Measurements from ENCODE around the gene PLCH2.

PLCH2 gene

DNA sequence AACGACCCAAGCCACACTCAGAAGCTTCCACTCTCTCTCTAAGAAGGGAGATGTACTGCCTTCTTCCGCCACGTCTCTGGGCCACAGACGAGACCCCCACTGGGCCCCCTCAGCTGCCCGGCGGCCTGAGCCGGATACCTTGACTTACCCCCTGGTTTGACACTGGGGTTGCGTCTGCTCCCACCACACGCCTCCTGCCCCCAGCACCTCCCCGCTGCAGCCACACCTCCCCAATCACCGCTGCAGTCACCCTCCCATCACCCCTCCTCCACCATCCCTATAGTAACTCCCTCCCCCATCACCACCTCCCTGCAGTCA, 39.6 kb downstream of the PLCH2 start:
- DNase-seq (ENCODE audit: low read depth): no peak

DNA sequence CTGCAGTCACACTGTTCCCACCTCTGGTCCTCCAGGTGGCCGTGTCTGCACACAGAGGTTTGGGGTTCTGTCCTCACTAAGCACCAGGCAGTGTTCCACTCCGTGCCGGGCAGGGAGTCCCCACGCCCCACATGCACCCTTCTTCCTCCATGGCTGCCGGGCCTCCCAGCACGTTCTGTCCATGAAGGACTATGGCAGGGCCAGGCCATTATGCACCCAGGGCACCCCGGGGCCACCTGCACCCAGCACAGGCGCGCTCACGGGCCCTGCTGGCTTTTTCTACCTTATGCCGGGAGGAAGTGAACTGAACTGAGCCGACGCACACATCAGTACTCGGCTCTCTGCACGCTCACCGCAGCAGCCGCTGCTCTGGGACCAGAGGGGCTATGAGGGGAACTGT, 40.0 kb downstream of the PLCH2 start:
- DNase-seq (ENCODE audit: low read depth): no peak

DNA sequence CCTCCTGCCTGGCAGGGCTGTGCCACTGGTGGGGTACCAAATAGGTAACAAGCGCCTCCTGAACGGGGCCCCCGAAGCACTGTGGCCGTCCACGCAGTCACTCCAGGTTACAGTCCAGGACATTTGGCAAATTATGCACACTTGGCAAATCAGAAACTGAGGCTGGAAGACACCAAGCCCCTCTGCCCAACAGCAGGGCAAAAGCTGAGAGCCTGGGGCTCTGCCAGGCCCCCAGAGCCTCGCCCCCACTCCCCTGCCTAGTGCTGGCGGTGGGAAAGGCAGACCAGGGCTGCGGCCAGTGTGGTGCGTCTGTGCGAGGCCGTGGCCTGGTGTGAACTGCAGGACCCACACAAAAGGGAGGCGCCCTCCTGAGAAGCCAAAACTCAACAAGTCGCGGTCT, 40.9 kb downstream of the PLCH2 start:
- DNase-seq (ENCODE audit: low read depth): no peak

DNA sequence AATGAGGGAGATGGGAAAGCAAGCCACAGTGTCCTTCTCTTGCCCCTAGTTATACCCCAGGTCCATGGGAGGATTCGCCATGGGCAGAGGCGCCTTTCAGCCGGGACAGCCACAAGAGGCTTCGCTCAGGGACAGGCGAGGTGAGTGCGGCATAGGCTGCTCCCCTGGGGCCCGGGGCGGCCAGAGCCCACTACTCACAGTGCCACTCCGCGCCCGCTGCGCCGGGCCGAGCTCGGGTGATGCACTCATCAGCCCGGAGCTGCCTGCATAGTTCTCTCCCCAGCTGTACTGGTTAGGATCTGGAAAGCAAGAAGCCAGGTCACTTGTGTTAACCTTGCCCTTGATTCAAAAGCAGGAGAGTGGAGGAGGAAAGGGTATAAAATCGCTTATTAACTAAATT, 41.9 kb downstream of the PLCH2 start:
- no peak for DNase-seq (ENCODE audit: low read depth)

DNA sequence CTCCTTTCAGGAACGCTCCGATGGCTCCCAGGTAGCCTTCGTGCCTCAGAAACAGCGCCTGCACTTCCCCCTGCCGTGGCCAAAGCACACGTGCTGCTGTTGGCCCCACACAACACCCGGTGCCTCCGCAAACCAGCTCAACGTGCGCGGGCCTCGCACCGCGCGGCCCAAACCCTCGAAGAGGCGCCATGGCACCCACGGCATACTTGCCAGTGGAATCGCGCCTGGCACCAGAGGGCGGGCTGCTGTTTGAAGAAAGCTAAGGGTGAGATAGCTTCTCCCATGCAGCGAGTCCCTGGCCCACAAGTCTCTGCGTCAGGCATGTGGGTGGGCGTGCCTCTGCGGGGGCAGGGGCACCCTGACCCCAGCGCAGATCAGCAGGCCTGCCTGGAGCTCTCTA, 42.4 kb downstream of the PLCH2 start:
- DNase-seq (ENCODE audit: low read depth): no peak

DNA sequence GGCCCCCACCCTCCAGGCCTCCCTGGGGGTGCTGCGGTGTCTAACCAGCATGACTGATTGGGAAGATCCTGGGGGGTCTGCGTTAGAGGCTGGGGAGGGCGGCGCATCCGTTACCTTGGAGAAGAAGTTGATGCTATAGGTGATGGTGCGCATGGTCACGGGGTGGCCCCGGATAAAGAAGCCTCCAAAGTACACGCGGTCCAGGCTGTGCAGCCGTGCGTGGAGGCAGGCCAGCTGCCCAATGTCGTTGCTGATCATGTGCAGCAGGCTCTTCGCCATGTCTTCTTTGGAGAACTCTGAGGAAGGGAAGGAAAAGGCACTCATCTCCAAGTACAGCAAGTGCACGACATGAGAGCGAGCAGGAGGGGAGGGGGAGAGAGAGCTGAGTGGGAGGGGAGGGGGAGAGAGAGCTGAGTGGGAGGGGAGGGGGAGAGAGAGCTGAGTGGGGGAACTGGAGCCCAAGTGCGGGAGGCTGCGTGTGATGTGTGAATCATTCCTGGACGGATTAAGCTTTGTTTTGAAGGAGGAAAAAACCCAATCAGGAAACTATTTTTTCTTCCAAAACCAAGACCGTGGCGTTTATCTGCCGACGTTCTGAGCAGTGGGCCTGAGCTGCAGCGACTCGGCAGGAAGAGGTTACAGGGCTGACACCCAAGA, 43.1 kb downstream of the PLCH2 start:
- no peak for DNase-seq (ENCODE audit: low read depth)

DNA sequence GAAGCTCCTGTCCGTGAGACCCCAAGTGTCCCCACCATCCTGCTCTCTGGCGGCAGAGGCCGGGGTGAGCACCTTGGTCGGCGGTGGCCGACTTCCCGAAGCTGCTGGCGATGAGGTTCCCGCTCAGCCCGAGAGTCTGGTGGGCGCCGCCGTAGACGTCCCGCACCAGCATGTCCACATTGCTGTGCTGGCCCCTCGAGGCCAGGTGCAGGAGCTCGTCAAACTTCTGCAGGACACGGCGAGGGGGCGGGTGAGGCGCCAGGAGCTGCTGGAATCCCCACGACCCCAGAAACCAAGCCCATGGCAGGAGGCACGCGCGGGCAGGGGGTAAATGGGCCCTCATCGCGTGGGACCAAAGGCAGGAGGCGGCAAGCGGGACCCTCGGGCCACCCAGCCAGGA, 43.6 kb downstream of the PLCH2 start:
- DNase-seq (ENCODE audit: low read depth): no peak

DNA sequence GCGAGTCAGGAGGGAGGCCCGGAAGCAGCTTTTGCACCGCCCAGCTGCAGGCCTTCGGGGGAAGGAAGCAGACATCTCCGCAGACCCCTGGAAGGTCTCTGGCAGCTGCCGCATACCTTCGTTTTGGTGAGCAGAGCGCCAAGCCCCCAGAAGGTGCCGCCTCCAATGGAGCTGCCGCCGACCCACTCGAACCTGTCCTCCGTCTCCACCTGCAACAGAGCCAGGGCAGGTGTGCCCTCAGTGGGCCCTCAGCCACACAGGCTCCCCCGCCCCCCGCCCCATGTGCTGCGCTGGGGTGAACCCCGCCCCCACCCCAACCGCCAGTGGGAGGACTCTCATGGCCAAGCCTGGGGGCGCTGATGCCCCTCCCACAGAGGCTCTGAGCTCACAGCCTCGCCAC, 44.1 kb downstream of the PLCH2 start:
- no peak for DNase-seq (ENCODE audit: low read depth)

DNA sequence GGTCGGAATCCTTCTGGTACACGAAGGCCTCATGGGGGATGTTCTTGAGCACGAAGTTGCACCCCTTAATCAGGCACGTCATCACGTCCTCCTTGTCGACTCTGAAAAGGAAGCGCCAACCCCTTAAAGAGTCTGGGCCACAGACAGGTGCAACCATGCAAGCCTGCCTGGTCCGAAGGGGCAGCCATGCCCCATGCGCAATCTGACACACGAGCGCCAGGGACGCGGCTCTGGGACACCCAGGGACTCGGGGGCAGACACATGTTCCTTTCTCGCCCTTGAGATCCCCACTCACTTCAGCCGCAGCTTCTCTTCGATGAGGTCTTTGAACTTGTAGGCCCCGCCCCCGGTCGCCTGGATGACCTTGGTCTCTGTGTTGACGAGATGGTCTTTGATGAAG, 44.7 kb downstream of the PLCH2 start:
- DNase-seq (ENCODE audit: low read depth): no peak

DNA sequence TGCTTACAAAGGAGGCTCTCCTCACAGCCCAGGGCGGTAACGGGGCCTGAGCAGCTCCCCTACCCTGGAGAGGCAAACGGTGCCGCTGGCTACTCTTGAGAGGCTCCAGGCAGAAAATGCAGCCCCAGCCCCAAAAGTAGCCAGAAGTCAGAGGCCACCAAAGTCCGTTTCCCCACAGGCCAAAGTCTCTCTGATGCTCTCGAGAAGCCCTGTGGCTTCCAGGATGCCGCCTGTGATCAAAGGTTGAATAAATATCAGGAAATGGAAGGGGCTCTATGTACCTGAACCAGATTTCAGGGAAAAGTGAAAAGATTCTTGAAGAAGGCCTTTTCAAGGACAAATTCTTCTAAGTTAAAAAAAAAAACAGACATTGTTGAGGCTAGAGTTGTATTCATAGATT, 46.1 kb downstream of the PLCH2 start:
- no peak for DNase-seq (ENCODE audit: low read depth)

DNA sequence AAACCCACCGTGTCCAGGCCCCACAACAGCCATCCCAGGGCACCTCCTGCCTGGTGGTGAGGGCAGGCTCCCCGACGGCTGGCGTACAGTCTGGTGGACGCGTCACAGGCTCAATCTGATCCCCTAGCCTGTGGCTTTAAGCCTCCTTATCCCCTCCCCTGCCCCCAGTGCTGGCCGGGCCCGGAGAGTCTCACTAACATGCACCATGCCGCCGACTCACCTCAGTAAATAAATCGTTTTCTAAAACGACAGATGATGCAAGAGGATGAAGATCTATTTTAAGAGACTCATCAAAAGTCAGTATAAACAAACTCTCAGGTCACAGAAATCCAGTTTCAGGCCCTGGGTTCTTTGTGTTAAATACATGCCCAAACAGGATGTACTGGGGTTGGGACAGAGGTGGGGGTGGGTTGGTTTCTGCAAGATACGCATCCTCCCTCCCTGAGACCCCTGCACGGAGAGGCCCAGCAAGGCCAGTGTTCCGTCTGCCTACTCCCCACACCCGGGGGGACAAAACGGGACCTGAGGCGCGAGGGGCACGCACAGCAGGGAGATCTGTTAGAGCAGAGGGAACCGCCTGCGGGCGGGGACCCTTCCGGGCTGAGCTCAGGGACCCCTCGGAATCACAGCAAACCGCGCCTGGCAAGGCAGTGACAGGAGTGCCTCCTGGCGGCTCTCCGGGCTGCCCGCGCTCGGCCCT, 47.3 kb downstream of the PLCH2 start:
- DNase-seq (ENCODE audit: low read depth): no peak

DNA sequence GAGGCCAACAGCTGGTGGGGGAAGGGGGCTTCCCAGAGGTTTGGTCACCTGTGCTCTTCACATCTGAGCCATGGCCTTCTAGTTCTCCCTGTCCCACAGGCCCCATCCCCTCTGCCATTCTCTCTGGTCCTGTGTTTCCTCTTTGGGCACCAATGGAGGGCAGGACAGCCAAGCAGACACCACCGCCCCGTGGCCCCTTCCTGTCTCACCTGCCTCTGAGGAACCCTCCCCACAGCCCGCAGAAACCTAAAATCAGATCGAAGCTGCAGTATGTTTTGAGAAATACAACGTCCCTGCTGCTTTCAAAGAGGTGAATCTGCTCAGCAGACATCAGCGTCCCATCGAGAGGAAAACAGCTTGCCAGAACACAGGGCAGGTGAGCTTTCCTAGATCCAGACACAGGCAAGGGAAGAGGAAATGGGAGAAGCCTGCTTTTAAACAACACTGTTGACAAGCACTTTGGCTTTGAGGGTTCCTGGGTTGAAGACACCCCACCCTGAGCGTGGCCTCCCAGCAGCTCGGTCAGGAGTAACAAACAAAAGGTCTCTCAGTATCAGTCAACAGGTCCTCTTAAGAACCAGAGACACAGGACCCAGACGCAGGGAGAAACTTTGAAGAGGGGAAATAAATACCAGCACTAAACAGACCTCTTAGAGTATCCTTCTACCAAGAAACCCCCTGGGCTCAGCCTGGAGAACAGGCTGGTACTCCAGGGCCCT, 48.0 kb downstream of the PLCH2 start:
- DNase-seq (ENCODE audit: low read depth): no peak

DNA sequence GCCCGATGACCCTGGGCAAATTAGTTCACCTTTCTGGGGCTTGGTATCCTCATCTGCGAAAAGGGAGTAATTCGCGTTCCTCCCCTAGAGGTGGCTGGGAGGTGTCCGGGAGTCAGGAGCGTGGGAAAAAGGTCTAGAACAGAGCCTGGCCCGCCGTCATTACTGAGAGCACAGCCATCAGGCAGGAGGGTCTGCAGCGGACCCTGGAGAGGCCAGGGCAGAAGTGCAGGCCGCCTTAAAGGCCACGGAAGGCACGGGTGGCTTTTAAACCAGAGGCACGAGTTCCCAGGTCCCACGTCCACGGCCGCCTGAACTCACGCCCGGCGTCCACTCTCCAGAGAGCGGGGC, 49.5 kb downstream of the PLCH2 start:
- DNase-seq (ENCODE audit: low read depth): no peak

DNA sequence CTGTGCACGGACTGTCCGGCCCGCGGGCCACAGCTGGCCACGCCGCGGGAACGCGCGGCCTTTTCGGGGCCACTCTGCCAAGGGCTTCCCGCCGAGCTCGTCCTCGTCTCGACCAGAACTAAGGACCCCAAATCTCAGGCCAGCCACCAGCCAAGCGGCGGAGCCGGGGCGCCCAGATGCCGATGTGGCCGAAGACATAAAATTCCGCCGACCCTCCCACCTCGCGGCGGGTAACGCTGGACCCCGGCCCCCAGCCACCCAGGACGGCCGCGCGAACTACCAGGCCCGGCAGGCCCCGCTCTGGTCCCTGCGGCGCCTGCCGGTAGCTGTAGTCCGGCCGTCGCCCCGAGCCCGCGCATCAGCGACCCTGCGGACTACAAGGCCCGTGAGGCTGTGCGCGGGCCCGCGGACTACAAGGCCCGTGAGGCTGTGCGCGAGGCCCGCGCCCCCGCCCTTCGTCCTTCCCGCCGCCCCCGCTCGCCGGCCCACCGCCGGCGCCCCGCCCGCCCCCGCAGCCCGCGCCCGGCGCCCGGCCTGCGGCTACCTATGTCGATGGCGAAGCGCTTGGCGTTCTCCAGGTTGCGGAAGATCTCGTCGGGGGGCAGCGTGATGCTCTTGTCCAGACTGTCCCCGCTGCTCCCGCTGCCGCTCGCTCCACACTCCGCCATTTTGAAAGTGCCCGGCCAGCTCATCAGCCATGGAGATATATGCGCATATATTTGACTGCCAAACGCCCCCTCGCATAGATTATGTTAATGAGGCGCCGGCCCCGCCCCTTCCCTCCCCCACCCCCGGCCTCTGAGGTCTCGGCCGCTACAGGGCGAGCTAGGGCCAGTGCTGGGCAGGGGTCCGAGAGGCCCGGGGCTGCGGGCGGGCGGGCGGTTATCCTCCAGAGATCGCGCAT, 50.1 kb downstream of the PLCH2 start, which contains the start of gene PANK4:
Gene PANK4, minus strand, starts transcription at position 677 of the 904 bp plus-strand sequence. Its CDS starts 9 bp downstream, at position 668.
- DNase-seq (ENCODE audit: low read depth): peak; percentile 80

DNA sequence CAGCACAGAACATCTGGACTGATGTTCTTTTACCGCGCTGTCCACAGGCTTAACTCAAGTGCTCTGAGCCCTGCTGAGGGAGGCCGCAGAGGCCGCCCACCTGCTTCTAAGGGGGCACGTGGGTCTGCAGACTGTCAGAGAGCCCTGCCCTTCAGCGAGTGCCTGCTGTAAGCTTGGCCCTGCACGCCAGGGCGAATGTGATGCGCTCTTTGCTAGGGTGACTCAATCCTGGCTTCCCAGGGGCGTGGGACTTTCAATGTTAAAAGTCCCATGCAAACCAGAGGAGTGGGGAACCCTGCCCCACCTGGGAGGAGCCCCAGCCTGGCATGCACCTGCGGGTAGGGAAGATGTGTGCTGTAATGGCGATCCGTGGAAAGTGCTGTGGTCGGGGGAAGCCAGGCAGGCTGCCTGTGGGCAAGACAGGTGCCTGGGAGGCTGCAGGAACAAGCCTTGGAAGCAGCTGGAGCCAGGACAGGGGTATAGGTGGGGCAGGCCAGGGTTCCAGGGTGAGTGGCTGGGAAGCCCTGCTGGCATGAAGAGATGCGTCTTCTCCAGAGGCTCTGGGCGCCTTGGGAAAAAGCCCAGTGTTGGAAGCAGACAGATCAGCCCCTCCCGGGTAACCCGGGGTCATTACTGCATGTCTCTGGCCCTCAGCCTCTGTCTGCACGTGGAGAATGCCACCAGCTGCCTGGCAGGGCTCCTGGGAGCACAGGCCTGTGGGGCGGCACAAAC, 50.9 kb downstream of the PLCH2 start:
- DNase-seq (ENCODE audit: low read depth): peak; percentile 12

DNA sequence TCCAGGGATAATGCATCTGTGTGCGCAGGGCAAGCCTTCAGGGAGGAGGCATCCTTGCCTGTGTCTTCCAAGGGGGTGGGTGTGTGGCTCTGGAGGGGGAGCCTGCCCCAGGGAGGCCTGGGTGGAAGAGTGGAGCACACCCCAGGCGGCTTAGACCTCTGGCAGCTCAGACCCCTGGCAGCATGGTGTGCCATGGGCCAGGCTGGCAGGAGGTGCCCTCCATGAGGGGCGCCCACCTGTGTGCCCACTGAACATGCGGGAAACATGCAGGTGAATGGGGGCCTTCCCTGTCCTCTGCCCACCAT, 51.4 kb downstream of the PLCH2 start:
- DNase-seq (ENCODE audit: low read depth): no peak

DNA sequence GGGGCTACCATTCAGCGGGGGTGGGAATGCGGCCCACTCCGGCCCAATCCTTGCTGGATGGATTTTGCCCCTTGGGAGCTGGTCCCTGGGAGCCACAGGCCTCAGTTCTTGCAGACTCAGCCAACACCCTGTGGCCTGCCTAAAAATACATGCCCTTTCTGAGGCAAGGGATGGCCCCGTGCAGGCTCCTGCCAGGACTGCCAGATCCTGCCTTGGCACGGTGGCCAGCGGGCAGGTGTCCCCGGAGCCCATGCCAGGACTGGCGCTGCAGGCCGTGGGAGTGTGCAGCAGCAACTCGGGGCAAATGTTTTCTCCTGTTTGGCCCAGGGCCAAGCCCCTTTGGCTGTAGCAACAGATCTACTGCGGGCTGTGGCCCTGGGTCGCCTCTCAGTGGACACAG, 51.9 kb downstream of the PLCH2 start:
- DNase-seq (ENCODE audit: low read depth): no peak

DNA sequence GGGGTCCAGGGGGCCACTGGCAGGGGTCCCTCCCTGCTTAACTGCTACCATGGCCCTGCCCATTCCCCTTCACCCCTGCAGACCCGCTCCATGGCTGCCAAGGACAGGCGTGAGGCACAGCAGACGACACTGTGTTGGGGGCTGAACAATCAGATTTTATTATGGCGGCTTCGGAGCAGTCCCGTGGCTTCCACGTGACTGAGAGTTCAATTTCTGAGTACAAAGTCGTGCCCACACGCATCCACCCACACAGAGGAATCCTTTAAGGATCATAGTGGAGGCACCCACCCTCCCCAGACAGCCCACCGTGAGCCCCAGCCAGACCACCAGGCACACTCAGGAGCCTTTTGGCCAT, 52.5 kb downstream of the PLCH2 start:
- no peak for DNase-seq (ENCODE audit: low read depth)

DNA sequence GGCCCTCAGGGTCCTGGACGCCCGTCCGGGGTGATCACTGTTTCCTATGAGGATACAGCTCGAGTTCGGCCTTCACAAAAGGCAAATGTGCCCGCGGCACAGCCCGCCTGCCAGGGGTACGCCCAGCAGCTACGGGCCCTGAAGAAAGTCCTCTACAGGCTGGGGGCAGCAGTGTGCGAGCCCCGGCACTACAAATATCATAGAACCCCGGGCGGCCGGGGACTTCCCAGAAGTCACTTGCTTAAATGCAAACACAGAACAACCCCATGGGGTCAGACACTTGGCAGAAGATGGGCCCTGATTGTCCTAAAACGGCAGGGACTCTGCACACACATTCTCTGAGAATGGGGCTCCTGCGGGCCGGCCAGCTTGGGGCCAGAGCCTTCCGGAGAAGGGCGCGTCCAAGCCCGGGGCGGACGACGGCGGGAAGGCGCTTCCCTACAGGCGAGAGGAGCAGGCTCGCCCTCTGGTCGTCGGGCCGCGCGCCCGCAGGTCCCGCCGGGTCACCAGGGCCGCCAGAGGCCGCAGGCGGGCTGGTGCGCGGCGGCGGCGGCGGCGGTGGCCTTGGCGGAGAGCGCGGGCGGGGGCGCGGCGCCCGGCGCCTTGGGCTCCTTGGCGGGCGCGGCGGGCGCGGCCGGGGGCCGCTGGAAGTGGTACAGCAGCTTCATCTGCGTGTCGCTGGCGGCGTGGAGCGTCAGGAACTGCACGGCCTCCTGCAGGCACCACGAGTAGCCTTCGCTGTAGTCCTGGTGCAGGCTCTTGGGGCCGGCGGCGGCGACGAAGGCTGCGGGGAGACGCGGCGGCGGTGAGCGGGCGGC, 53.1 kb downstream of the PLCH2 start:
- no peak for DNase-seq (ENCODE audit: low read depth)

DNA sequence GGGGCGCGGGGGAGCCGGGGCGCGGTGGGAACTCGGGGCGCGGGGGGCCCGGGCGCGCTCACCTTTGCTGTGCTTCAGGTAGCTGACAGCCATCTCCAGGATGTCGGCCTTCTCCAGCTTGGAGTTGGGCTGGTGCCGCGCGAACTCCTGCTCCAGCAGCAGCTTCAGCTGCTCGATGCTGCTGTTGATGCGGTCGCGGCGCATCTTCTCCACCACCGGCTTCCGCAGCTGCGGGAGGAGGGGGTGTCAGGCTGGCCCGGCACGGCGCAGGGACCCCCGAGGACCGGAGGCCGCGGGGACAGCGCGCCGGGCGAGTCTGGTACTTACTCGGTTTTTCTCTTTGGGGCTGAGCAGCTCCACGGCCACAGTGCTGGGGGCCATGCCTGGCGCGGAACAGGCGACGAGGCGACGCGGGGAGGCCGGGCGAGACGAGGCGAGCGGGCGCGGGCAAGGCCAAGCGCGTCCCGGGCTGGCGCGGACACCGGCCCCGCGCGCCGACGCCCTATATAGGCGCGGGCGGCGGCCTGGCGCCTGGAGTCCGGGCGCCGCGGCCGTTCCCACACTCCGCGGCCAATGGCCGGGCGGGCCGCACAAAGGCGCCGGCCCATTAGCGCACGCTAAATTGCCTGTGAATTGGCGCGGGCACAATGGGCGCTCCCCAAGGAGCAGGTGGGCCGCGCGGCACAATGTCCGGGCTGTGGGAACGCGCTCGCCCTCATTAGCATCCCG, 53.9 kb downstream of the PLCH2 start, which contains the start of gene HES5:
Gene HES5, minus strand, starts transcription at position 480 of the 729 bp plus-strand sequence. Its CDS starts 99 bp downstream, at position 381.
- DNase-seq (ENCODE audit: low read depth): no peak
